DMS 273 (cell line): ENCODE measurements around the gene ERGIC1.
"Not testable (repeated sequence)": the region's sequence is repeated elsewhere in the genome, so short reads cannot be mapped to it uniquely, and the experiment has no call there.

Experiments
- DNase-seq: peaks from one replicate; lab custom pipeline; 2025; ENCODE audit not compliant: unreplicated experiment; lab: John Stamatoyannopoulos, UW

ERGIC1 gene

DNA sequence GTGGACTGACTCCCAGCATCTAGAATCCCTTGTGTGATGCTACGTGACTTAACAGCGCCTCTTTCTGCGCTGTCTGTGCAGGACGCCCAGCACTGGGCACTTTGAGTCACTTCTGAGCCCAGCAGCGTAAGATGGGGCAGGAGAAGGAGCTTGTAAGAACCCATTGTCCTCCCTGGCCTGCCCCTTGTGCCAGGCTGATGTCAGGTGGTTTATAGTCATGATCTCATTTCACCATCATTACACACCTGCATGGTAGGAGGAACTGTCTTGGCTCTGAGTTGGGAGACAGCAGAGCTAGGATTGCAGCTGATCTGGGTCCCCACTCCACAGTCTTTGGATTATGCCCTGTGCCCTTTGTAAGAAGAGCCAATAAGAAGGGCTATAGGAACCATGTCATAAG, 12.2 kb downstream of the ERGIC1 start:
- no peak for DNase-seq

DNA sequence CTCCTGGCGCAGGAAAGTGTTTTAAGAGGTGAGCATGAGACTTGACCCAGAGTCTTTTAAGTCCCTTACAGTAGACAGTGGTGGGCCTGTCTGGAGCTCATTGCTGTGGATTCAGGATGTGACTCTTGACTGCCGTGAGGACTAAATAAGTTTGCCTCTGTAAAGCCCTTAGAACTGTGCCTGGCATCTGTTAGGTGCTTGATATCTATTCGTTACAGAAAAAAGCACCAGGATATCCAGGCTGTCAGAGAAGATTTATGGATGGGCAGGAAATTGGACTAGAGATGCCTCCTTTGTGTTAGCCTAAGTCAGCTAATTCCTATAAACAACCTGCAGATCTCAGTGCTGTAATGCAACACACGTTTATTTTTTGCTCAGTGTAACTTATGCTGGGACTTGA, 12.6 kb downstream of the ERGIC1 start:
- DNase-seq, result no peak

DNA sequence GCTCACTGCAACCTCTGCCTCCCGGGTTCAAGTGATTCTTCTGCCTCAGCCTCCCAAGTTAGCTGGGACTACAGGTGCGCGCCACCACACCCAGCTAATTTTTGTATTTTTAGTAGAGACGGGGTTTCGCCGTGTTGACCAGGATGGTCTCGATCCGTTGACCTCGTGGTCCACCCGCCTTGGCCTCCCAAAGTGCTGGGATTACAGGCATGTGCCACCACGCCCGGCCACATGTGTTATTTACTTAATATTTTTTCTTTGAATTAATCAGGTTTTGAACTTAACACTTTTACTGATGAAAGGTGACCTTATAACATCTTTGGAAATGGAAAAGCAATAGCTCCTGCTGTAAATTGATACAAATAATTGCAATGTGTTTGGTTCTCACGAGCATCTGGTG, 13.5 kb downstream of the ERGIC1 start:
- DNase-seq, result peak; percentile 12

DNA sequence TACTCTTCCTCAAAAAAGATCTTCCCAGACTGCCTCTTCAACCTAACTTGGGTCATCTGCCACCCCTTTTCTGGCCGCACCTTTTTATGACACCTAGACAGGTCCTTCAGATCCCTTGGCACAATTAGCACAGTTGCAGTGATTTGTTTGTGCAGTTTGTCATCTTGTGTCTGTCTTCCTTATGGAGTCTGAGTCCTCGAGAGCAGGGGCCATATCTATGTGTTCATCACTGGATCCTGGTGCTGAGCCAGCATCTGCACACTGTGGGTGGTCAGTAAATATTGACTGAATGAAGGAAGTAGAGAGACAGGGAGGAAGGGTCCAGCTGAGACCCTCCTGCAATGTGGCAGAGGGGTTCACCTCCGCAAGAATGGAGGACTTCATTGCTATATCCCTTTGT, 14.4 kb downstream of the ERGIC1 start:
- no peak for DNase-seq

DNA sequence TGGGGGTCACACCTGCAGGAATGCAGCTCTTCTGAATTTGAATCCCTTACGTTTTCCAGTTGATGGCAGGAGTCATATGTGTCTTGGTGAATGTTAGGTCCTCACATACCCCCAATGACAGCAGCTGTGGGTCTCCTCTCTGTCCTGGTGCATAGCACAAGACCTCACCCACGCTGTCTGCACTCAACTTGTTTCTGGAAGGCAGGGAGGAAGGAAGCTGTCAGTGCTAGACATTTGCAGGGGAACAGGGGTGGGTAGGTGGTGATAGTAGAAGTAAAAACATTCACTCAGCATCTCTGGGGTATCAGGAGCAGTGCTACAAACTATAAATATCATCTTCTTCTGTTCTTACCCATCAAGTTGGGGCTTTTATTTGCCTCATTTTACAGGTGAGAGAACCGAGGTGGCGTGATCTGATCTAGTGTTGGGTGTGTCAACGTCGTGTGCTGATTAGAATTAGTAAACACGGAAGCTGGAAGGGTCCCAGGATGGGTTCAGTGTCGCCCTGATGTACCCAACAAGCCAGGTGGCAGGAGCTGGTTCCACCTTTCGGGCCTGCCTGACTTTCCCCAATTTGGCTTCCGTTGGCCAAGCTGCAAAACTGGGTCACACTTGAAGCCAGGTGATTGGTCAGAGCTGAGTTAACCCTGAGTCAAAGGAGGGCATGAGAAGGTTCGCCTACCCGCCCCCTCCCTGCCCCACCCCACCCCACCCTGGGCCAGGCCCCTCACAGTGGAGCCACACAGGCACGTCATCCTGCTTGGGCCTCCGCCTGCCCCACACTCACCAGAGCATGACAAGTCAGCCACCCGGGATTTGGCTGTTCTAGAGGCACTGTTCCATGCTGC, 15.8 kb downstream of the ERGIC1 start:
- DNase-seq, result no peak

DNA sequence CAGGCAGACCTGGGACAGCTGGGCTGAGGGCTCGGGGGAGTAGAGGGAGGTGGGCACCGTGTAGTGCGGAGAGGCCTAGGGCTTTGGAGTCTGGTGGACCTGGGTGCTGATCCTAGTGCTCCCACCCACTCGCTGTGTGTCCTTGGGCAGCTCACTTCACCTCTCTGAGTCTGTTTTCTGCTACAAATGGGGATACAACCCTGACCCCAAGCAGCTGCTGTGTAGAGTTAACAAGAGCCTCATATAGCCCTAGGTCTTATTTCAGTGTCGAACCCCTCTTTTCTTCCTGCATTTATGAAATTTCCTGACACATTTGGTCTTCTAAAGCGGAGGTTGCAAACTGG, 16.4 kb downstream of the ERGIC1 start:
- DNase-seq, result no peak

DNA sequence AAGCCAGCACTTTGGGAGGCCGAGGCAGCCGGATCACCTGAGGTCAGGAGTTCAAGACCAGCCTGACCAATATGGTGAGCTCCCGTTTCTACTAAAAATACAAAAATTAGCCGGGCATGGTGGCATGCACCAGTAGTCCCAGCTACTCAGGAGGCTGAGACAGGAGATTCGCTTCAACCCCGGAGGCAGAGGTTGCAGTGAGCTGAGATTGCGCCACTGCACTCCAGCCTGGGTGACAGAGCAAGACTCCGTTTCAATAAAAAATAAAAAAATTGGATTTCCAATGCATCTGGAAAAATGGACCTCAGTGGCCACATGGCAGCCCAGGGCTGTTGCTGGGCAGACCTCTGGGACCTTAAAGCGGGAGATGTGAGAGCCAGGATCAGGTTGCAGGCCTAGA, 17.2 kb downstream of the ERGIC1 start:
- DNase-seq, result not testable (repeated sequence)

DNA sequence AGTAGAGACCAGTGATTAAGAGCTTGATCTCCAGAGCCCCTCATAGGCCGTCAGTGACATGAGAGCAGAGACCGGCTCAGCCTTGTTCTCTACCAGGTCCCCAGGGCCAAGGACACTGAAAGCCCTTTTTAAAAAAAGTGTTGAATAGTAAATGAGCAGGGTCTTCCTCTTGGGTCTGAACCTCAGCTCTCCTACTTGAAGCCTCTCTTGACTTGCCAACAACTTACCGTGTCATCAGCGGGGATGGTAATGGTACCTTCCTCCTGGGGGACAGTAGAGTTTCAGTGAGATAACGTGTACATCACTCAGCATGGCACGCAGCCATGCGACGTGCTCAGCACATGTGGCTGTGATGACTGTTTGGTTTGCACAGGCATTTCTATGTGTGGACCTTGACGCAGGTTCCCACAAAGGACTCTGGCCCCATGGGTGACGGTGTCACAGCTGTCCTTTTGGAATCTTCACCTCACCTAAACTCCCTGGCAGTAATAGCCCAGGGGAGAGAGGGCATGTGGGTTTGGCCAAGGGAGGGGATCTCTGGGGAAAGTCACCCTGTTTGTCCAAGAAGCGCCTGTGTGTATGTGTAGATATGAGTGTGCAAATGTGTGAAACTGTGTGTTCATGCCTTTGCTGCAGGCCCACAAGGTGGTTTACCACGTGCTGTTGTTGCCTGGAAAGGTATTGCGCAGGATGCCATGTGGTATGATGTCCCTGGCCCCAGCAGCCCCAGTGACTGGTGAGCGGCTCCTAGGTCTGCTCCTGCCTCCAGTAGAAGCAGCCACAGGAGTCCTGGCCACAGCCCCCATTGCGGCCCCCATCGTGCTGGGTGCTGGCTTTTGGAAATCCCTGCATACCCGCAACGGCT, 18.7 kb downstream of the ERGIC1 start:
- DNase-seq, result no peak

DNA sequence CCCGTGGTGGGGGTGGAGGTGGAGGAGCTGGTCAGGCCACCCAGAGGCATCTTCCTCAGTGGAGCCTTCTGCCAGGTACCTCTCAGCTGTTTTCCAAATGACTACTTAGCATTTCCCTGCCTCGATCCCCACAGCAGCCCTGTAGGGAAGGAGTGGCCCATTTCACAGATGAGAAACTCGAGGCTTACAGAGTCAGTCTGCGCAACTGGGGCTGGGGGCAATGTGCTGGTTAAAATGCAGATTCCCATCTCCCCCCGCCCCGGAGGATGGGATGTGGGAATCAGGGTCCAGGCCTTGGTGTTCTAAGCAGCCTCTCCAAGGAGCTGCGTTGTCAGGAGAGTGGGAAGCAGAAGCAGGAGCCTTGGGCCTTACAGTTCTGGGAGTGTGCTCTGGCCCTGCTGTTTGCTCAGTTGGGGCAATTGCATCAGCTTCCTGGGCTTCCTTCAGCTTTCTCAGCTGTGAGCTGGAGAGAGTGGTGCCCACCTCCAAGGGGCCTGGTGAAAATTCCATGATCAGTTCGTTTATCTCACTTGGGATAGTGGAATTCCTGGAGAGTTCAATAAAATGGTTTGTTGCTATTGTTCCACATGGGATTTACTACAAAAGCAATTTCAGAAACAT, 19.4 kb downstream of the ERGIC1 start:
- no peak for DNase-seq

DNA sequence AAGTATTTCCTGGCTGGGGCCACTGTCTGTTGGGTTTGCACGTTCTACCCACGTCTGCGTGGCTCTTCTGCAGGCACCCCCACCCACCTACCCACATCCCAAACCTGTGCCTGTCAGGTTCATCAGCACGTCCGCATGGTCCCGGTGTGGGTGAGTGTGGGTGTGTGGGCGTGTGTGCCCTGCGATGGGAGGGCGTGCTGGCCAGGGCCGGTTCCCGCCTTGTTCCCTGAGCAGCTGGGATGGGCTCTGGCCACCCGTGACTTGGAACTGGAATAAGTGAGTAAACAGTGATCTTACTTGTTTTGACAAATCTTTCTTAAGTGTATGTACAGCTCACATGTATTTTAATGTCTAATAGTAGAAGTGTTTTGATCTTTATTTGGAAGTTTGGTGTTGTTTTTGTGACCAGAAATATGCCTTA, 20.4 kb downstream of the ERGIC1 start:
- DNase-seq, result no peak

DNA sequence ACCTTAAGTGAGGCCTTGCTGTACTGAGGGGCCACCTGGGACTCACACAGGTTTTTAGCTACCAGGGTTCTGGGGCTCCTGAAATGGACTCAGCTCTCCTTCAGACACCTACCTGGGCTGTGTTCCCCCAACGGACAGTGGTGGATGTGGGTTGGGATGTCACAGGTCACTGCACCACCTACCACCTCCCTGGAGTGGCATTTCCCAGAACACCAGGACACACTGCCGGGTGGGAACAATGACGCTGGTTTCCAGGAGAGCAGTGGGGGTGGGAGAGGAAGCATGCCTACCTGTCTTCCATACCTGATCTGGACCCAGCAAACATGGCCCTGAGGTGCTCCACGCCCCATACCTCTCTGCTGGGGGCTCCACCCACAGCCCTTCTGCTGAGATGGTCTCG, 20.9 kb downstream of the ERGIC1 start:
- no peak for DNase-seq

DNA sequence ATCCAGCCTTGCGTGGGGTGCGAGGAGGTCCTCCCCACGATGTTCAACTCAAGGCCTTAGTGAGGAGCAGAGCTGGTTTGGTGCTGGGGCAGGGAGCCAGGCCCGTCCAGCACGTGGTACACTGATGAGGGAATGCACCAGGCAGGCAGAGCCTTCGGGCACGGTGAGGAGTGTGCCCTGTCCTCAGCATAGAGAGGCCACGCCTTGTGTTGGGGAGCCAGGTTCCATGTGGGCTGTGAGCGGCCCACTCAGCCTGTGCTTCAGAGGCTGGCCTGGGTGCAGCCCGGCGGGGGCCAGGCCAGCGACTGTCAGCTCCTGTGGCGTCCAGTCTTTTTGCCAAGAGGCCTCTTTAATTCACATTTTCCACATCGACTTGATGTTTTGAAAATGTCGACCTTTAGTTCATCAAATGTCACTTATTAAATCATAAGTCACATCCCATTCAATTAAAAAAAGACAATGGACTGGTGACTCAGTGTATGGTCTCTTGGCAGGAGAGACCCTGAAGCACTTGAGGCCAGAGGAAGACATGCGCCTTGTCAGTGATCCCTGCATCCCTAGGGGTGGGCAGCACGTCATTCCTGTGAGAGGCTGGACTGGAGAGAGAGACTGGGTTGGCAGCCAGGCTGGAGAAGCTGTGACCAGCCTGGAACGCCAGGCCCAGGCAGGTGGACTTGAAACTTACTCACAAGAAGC, 21.7 kb downstream of the ERGIC1 start:
- DNase-seq, result no peak

DNA sequence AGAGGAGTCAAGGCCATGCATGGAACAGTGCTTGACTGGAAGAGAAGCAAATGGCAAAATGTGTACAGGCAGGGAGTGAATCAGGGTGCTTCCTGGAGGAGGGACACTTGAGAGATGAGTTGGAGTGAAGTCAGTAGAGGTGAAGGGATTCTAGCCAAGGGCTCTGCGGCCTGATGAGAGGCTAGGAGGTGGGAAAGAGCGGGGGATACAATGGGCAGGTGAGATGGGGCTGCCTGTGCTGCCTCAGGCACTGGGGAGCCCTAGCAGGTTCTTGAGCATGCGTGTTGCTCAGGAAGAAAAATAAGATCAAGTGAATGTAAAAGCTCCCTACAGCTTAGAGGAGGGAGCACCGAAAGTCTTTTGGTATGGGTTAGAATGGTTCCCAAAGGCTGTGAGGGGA, 22.3 kb downstream of the ERGIC1 start:
- no peak for DNase-seq

DNA sequence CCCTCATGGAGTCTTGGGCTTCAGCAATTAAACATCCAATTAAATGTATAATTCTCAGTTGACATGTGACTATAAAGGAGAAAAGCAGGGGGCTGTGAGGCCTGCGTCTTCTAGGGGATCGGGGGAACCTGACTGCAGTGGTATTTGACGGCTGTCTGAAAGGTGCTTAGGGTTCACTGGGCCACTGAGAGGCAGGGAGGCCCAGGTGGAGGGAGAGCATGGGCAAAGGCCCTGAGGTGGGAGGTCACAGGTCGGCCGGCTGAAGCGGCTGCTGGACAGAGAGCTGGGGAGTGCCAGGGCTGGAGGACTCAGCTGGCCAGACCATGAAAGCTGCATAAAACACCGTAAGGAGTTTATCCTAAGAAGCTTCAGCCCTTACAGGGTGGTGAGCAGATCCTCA, 23.9 kb downstream of the ERGIC1 start:
- no peak for DNase-seq

DNA sequence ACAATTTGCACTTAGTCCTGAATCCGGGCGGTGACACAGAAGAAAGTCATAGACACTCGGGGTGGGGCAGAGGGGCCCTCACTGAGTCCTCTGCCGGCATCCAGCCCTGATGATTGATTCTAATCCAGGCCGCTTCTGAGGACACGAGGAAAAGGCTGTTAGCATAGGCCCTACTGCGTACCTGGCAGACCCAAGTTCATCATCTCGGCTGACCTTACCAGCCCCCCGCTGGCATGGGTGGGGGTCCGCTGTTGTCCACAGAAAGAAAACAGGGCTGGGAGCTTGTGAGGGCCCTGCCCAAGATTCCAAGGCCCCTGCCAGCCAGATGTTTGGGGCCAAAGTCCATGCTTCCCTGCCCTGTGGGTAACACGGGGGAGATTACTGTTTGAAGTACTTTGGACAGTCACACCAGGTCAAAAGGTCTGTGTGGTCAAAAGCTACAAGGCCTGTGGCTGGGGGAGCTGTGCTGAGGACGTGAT, 24.5 kb downstream of the ERGIC1 start:
- no peak for DNase-seq

DNA sequence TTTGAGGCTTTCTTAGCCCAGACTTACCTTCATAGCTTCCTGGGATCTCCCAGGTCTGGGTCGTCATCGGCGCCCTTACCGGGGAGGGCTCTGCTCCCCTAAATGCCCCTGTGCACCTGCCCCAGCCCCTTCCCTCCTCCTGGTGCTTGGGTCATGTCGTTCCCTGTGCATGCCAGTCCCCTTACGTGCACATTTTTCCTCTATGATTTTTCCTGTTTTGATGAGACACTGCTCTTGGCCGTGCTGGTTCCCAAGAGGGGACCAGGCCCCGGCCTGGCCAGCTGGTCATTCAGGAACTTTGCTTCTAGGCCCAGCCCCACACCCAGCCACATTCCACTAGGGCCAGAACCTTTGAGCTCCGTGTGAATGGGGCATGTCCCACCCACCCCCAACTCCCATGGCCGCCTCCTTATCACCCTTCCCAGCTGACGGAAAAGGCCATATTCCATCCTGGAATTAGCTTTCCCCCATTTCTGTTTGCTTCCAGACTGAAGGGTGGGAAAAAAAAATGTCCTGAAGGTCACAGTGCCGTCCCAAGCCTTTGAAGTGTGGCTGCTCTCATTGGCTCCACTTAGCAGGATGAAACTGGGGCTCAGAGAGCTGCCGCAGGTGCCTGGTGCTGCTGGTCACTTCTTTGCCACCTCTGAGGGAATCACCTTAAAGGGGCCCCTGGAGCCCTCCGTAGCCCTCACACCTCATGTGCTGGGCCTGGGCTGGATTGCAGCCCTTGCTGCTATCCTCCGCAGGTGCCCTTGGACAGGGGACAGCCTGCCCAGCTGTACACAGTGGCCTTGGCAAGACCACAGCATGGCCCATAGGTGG, 25.1 kb downstream of the ERGIC1 start:
- no peak for DNase-seq

DNA sequence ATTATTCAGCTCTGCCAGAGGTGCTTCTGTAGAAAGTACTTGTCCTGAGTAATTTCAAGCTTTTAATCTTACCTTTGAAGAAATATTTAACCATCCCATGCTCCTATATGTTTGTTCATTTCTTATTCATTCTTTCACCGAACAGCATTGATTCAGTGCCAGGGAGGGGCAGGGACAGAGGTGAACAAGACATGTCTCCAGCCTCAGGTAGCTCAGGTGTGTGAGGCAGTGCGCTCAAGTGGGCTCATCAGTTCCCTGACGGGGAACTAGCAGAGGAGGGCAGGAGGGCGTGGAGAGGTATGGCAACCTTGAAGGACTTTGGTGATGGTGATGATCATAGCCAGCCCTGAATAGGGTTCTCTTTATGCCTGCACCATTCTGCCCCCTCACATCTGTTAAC, 25.9 kb downstream of the ERGIC1 start:
- DNase-seq, result no peak

DNA sequence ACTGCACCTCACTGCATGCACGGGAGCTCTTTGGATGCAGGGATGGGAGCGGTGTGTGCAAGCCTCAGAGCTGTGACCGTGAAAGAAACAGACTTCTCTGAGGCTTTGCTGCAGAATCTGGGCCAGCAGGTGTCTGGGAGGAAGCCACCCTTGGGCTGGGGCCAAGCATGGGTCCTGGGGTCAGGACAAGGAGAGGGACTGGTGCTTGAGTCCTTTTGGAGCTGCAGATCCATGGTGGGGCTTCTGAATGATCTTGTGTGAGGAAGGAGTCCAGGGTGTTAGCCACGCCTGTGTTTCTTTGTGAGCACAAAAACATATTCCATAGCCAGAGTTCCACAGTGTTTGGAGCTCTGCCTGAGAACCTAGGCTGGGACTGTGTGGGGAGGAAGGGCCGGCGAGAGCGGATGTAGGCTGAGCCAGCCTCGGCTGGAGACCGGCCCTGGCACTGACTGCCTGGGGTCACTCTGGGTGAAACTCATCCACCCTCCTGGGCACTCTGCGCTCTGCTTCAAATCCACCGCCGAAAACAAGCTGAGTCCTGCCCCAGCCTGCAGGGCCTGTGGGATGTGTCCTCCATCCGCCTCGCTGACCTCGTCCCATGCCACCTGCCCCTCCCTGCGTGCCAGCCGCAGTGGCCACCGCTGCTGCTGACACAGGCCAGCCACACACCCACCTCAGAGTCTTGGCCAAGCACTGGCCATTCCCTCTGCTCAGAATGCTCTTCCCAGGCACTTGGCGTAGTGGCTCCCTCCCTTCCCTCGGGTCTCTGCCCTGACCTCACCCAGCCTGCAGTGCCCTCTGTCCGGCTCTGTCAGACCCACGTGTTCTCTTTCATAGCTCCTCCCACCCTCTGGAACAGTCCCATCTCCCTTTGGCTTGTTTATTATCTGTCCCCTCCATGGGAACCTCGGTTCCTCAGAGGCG, 26.7 kb downstream of the ERGIC1 start:
- no peak for DNase-seq

DNA sequence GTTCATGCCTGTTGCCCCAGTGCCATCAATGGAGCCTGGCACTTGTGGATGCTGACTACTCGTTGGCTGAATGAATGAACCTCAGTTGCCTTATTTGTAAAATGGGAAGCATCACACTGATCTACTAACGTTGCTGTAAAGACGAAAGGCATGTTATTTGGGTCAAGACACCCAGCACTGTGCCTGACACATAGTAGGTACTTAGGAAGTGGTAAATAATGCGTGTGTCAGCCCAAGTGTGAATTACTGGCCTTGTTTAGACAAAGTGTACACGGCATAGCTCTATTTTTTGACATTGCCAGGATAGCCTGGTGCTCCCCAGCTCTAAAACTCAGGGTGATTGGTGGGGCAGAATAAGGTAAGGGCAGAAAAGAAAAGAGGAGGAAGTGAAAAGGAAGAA, 27.4 kb downstream of the ERGIC1 start:
- no peak for DNase-seq
